Activated CD8-positive, alpha-beta T cell treated with anti-CD3 and anti-CD28 coated beads for 36 hours (primary cell): Measurements from ENCODE around the gene CENPC. TPM values are rescaled to one million over a fixed set of nuclear protein-coding genes. Genes with fewer than 3 reads are reported as not detected.

Source experiments
- ATAC-seq: fragments of 200-7000 bp; cut with Tn5 transposase; one replicate; pipeline ENCODE4 v1.10.0; 2021; ENCODE audit warnings: mild to moderate bottlenecking, moderate library complexity
- CTCF ChIA-PET: fragments of 350-600 bp; sonication (Branson Sonifier 250); formaldehyde crosslinking; loops from one replicate; lab custom pipeline; 2021; ENCODE audit warnings: antibody characterized with exemption; lab: Charles Lee
- POLR2A ChIA-PET: fragments of 350-600 bp; sonication (Branson Sonifier 250); formaldehyde crosslinking; loops from one replicate; lab custom pipeline; 2021; ENCODE audit warnings: antibody characterized with exemption; lab: Charles Lee
- DNase-seq: peaks from one replicate; pipeline ENCODE4 v3.0.0-alpha.2; 2020
- H3K27ac Mint-ChIP-seq: one replicate; pipeline ENCODE4 v1.8.0; 2021; ENCODE audit warnings: mild to moderate bottlenecking, mixed read lengths
- H3K27me3 Mint-ChIP-seq: one replicate; pipeline ENCODE4 v1.8.0; 2021; ENCODE audit warnings: mixed read lengths
- H3K36me3 Mint-ChIP-seq: one replicate; pipeline ENCODE4 v1.8.0; 2021; ENCODE audit warnings: low read depth, mixed read lengths
- H3K4me1 Mint-ChIP-seq: one replicate; pipeline ENCODE4 v1.8.0; 2021; ENCODE audit warnings: low read depth, mixed read lengths
- H3K4me3 Mint-ChIP-seq: one replicate; pipeline ENCODE4 v1.8.0; 2021; ENCODE audit warnings: mild to moderate bottlenecking, moderate library complexity, mixed read lengths
- H3K9me3 Mint-ChIP-seq: one replicate; pipeline ENCODE4 v1.8.0; 2021; ENCODE audit warnings: mixed read lengths
- CTCF ChIP-seq: fragments of 200-600 bp; IDR thresholded peaks from one replicate; pipeline ENCODE4 v1.8.0; 2022; ENCODE audit warnings: antibody characterized with exemption, mild to moderate bottlenecking
- intact Hi-C: fragments of 100-400 bp; cut with micrococcal nuclease; formaldehyde crosslinking; loops from one replicate; pipeline ENCODE4 v1.10.0; 2022
- total RNA-seq, 2 experiments: library from RNA; stranded (reverse); gene quantifications; one replicate each; pipeline ENCODE4 v1.2.3, GENCODE V29; 2021

The CENPC gene
- total RNA-seq, 2 experiments from 2014 or later: 29.1 to 32.0 TPM

- peaks cover 4% of the 10 kb centered on the region for H3K4me1 Mint-ChIP-seq
- no peak overlapping the region for H3K4me3 Mint-ChIP-seq
- H3K27me3 Mint-ChIP-seq: no peaks in the 10 kb centered on the region
- no peak for TF ChIP-seq CTCF
- H3K27ac Mint-ChIP-seq: no peak overlapping the region
- intact Hi-C loops: no loop called here
- ATAC-seq (peak; percentile 58), DNase-seq (no peak)
- POLR2A ChIA-PET: no interaction called here
- no peaks in the 10 kb centered on the region for H3K36me3 Mint-ChIP-seq
- no peaks in the 10 kb centered on the region for H3K9me3 Mint-ChIP-seq
- CTCF ChIA-PET: no interaction called here
These were observed 21.0 kb upstream of the CENPC start for GRCh38 chr4:67566335-67566734.

GRCh38 chr4:67565284-67565683, 20.0 kb upstream of the CENPC start:
- Mint-ChIP-seq H3K27me3 (no peaks in the 10 kb centered on the region), H3K4me3 (no peak overlapping the region), H3K36me3 (no peaks in the 10 kb centered on the region), H3K9me3 (no peaks in the 10 kb centered on the region), H3K4me1 (peaks cover 4% of the 10 kb centered on the region), H3K27ac (no peak overlapping the region)
- POLR2A ChIA-PET: no interaction called here
- intact Hi-C loops: no loop called here
- DNase-seq (no peak), ATAC-seq (no peak)
- TF ChIP-seq CTCF: no peak
- CTCF ChIA-PET: no interaction called here

- DNase-seq (peak; percentile 34), ATAC-seq (peak; percentile 81)
- TF ChIP-seq CTCF: no peak
- Mint-ChIP-seq H3K9me3 (no peaks in the 10 kb centered on the region), H3K27ac (peak within 1 kb of the TSS; percentile 84), H3K4me3 (peak within 1 kb of the TSS; percentile 64), H3K27me3 (peaks cover 1% of the 10 kb centered on the region), H3K4me1 (peaks cover 7% of the 10 kb centered on the region), H3K36me3 (no peaks in the 10 kb centered on the region)
- intact Hi-C loops: no loop called here
- POLR2A ChIA-PET: interaction anchor here (1.2 kb wide), 1 partner anchor 12 kb away, joined by 3 read pairs; no protein-coding TSS in a partner anchor
- CTCF ChIA-PET: interaction anchor here (0.9 kb wide), 1 partner anchor 12 kb away, joined by 3 read pairs; no protein-coding TSS in a partner anchor
These were observed 13.2 kb upstream of the CENPC start, which contains the start of gene STAP1 for GRCh38 chr4:67558493-67558892. TSS of gene STAP1 (plus strand) at chr4:67558727. CDS start at chr4:67558810, 83 bp downstream.

- Mint-ChIP-seq H3K36me3 (no peaks in the 10 kb centered on the region), H3K27ac (no peak overlapping the region), H3K27me3 (peaks cover 1% of the 10 kb centered on the region), H3K9me3 (no peaks in the 10 kb centered on the region), H3K4me1 (peaks cover 7% of the 10 kb centered on the region), H3K4me3 (no peak overlapping the region)
- DNase-seq: no peak
- ChIA-PET POLR2A (interaction anchor here (0.7 kb wide), 1 partner anchor 11 kb away, joined by 3 read pairs; no protein-coding TSS in a partner anchor), CTCF (interaction anchor here (0.8 to 1.4 kb wide), 2 partner anchors 25 to 191 kb away, joined by 3 read pairs; no protein-coding TSS in a partner anchor)
- intact Hi-C loops: no loop called here
- no peak for TF ChIP-seq CTCF
- ATAC-seq: no peak
These were observed 11.1 kb upstream of the CENPC start for GRCh38 chr4:67556436-67556835.

GRCh38 chr4:67555447-67555846, 10.1 kb upstream of the CENPC start:
- no peaks in the 10 kb centered on the region for H3K9me3 Mint-ChIP-seq
- H3K4me3 Mint-ChIP-seq: no peak overlapping the region
- intact Hi-C loops: no loop called here
- H3K4me1 Mint-ChIP-seq: peaks cover 7% of the 10 kb centered on the region
- H3K27me3 Mint-ChIP-seq: peaks cover 1% of the 10 kb centered on the region
- no peak for DNase-seq
- POLR2A ChIA-PET: no interaction called here
- CTCF ChIA-PET: no interaction called here
- H3K27ac Mint-ChIP-seq: no peak overlapping the region
- no peak for TF ChIP-seq CTCF
- ATAC-seq: no peak
- H3K36me3 Mint-ChIP-seq: no peaks in the 10 kb centered on the region
